Fibroblast of lung (primary cell): ENCODE results near the gene PDZD2. TPM values are rescaled to one million over a fixed set of nuclear protein-coding genes. Genes with fewer than 3 reads are reported as not detected.

Source experiments
- DNase-seq, 2 donors: peaks; one replicate each; pipeline versions ENCODE4 v3.0.0 to v3.0.0-alpha.2; 2010; ENCODE audit warnings: low read depth in 2 of 2
- H2AFZ ChIP-seq: 2 replicates; pipeline ENCODE4 v1.5.1; 2012; ENCODE audit warnings: low read length, control low read depth, inconsistent platforms
- H3K27ac ChIP-seq: 2 replicates; pipeline ENCODE4 v1.5.1; 2011; ENCODE audit warnings: low read length, control low read depth; ENCODE audit not compliant: insufficient read depth
- H3K27me3 ChIP-seq: 2 replicates; pipeline ENCODE4 v1.5.1; 2011; ENCODE audit warnings: mild to moderate bottlenecking, low read length; ENCODE audit not compliant: control insufficient read depth, insufficient read depth
- H3K36me3 ChIP-seq: 2 replicates; pipeline ENCODE4 v1.5.1; 2011; ENCODE audit warnings: low read length; ENCODE audit not compliant: control insufficient read depth, insufficient read depth
- H3K4me1 ChIP-seq: 2 replicates; pipeline ENCODE4 v1.5.1; 2011; ENCODE audit warnings: low read length; ENCODE audit not compliant: control insufficient read depth, insufficient read depth; ENCODE audit errors: extremely low read depth
- H3K4me2 ChIP-seq: 2 replicates; pipeline ENCODE4 v1.5.1; 2011; ENCODE audit warnings: low read length, control low read depth; ENCODE audit not compliant: insufficient read depth; ENCODE audit errors: extremely low read depth
- H3K4me3 ChIP-seq, 4 experiments: fragments of 200-600 bp in 1 of 4; sonication (generic) in 1 of 4; replicated peaks in 1 of 4; 2 replicates each; pipeline ENCODE4 v1.5.1; 2011 to 2016; ENCODE audit warnings: low read length in 4 of 4, low read depth in 3 of 4, mild to moderate bottlenecking in 3 of 4, control low read depth in 2 of 4, inconsistent platforms in 1 of 4, mixed read lengths in 1 of 4; ENCODE audit not compliant: insufficient read depth in 1 of 4; ENCODE audit errors: control extremely low read depth in 1 of 4
- H3K79me2 ChIP-seq: 2 replicates; pipeline ENCODE4 v1.5.1; 2012; ENCODE audit warnings: mild to moderate bottlenecking, low read length, inconsistent platforms; ENCODE audit not compliant: control insufficient read depth, insufficient read depth
- H3K9ac ChIP-seq: 2 replicates; pipeline ENCODE4 v1.5.1; 2011; ENCODE audit warnings: mild to moderate bottlenecking, low read length, control low read depth; ENCODE audit not compliant: insufficient read depth
- H3K9me3 ChIP-seq: 2 replicates; pipeline ENCODE4 v1.5.1; 2012; ENCODE audit warnings: low read depth, low read length; ENCODE audit not compliant: control insufficient read depth, insufficient read depth
- H4K20me1 ChIP-seq: 2 replicates; pipeline ENCODE4 v1.5.1; 2011; ENCODE audit warnings: low read length; ENCODE audit not compliant: control insufficient read depth, insufficient read depth; ENCODE audit errors: extremely low read depth
- CTCF ChIP-seq, 2 donors: IDR thresholded peaks in 1 of 2; conservative IDR thresholded peaks in 1 of 2; 1 replicate in 1 of 2; 2 replicates in 1 of 2; pipeline ENCODE4 v1.5.1; 2011 to 2012; ENCODE audit warnings: low read length in 2 of 2, control low read depth in 1 of 2, inconsistent platforms in 1 of 2, low read depth in 1 of 2, mild to moderate bottlenecking in 1 of 2
- EZH2 ChIP-seq: IDR thresholded peaks from 2 replicates; pipeline ENCODE4 v1.5.1; 2012; ENCODE audit warnings: low read length, control low read depth, mild to moderate bottlenecking; ENCODE audit errors: missing control alignments
- polyA plus RNA-seq, 2 donors: library from polyadenylated mRNA; depleted of rRNA in 1 of 2; stranded (reverse) in 1 of 2; unstranded in 1 of 2; fragments of >200 nt; gene quantifications; 2 replicates each; pipeline ENCODE4 v1.2.1, GENCODE V29; 2011 to 2012; ENCODE audit warnings: missing spikeins in 1 of 2
- total RNA-seq: library from RNA; depleted of rRNA; stranded (reverse); fragments of >200 nt; gene quantifications from 2 replicates; pipeline ENCODE4 v1.2.1, GENCODE V29; 2014

The PDZD2 gene
- total and polyA plus RNA-seq, 2 donors (not counting 1 experiment from before 2014, with no cell fraction given): 0.33 to 0.40 TPM

- H3K79me2 ChIP-seq: no peaks in the 10 kb centered on the region
- H3K4me1 ChIP-seq: no peaks in the 10 kb centered on the region
- H2AFZ ChIP-seq: no peak overlapping the region
- no peaks in the 10 kb centered on the region for H3K27me3 ChIP-seq
- TF ChIP-seq CTCF (conservative IDR thresholded peaks at IDR 0.05 in 1 of 2, IDR thresholded peaks at IDR 0.05 in 1 of 2; ENCODE audit: low read depth in 1 of 2, low read length in 2 of 2) (no peak), EZH2 (no peak)
- H3K36me3 ChIP-seq: peaks cover 18% of the 10 kb centered on the region
- H3K27ac ChIP-seq: no peak overlapping the region
- H3K4me3 ChIP-seq: no peak overlapping the region
- no peak overlapping the region for H3K9ac ChIP-seq
- no peaks in the 10 kb centered on the region for H3K9me3 ChIP-seq
- no peak overlapping the region for H3K4me2 ChIP-seq
- H4K20me1 ChIP-seq: no peaks in the 10 kb centered on the region
- DNase-seq: no peak
Measured at GRCh38 chr5:32102254-32102986, 463.5 kb downstream of the PDZD2 start.

GRCh38 chr5:32103521-32103920 is 464.6 kb downstream of the PDZD2 start:
- Histone ChIP-seq H3K27me3 (no peaks in the 10 kb centered on the region), H2AFZ (no peak overlapping the region), H3K9ac (no peak overlapping the region), H3K4me2 (no peak overlapping the region), H3K9me3 (no peaks in the 10 kb centered on the region), H3K36me3 (peaks cover 17% of the 10 kb centered on the region), H3K79me2 (no peaks in the 10 kb centered on the region), H3K27ac (no peak overlapping the region), H4K20me1 (no peaks in the 10 kb centered on the region), H3K4me1 (no peaks in the 10 kb centered on the region), H3K4me3 (no peak overlapping the region)
- TF ChIP-seq CTCF (conservative IDR thresholded peaks at IDR 0.05 in 1 of 2, IDR thresholded peaks at IDR 0.05 in 1 of 2; ENCODE audit: low read depth in 1 of 2, low read length in 2 of 2) (no peak), EZH2 (no peak)
- DNase-seq: no peak

- Histone ChIP-seq H4K20me1 (no peaks in the 10 kb centered on the region), H3K4me2 (no peak overlapping the region), H3K4me1 (no peaks in the 10 kb centered on the region), H3K9me3 (no peaks in the 10 kb centered on the region), H3K9ac (no peak overlapping the region), H3K4me3 (no peak overlapping the region), H3K79me2 (peaks cover under 1% of the 10 kb centered on the region), H2AFZ (no peak overlapping the region), H3K27ac (no peak overlapping the region), H3K27me3 (no peaks in the 10 kb centered on the region), H3K36me3 (peaks cover 22% of the 10 kb centered on the region)
- DNase-seq: no peak
- TF ChIP-seq EZH2: no peak
- no peak for TF ChIP-seq CTCF (conservative IDR thresholded peaks at IDR 0.05 in 1 of 2, IDR thresholded peaks at IDR 0.05 in 1 of 2; ENCODE audit: low read depth in 1 of 2, low read length in 2 of 2)
Measured at GRCh38 chr5:32107291-32107690, 468.4 kb downstream of the PDZD2 start.
